ENCODE measurements around the gene USP44.
A peak's percentile ranks its signal among the peaks of the same experiment; 100 is the strongest.

USP44 gene

DNA sequence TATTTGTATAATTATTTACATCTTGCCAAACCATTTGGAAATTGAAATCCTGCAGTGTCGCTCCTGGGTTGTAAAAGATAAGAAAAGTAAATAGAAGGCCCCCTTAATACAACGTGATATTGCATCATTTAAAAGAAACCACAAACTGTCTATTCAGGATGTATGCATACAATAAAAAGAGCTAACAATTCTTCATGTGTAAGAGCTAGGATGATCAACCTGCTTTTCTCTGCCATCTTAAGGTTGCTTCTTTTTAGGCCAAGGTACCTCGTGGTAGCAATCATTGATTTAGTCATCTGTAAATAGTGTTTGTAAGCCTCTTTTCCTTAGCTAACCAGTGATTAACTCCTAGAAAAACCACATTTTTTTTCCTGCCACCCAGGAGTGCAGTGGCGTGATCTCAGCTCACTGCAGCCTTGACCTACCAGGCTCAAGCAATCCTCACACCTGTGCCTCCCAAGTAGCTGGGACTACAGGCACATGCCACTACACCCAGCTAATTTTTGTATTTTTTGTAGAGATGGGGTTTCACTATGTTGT, 3.3 kb upstream of the USP44 start:
- Mint-ChIP-seq H3K27ac (peak overlapping the region; percentile 29 to 92), H3K4me3 (peak overlapping the region; percentile 23 to 29), H3K4me1 (peaks cover 47% of the 10 kb centered on the region), H3K9me3 (peaks cover 0 to 2% of the 10 kb centered on the region in 2 donors), H3K27me3 (no peaks in the 10 kb centered on the region)
- no peak for ATAC-seq
- DNase-seq: no peak

DNA sequence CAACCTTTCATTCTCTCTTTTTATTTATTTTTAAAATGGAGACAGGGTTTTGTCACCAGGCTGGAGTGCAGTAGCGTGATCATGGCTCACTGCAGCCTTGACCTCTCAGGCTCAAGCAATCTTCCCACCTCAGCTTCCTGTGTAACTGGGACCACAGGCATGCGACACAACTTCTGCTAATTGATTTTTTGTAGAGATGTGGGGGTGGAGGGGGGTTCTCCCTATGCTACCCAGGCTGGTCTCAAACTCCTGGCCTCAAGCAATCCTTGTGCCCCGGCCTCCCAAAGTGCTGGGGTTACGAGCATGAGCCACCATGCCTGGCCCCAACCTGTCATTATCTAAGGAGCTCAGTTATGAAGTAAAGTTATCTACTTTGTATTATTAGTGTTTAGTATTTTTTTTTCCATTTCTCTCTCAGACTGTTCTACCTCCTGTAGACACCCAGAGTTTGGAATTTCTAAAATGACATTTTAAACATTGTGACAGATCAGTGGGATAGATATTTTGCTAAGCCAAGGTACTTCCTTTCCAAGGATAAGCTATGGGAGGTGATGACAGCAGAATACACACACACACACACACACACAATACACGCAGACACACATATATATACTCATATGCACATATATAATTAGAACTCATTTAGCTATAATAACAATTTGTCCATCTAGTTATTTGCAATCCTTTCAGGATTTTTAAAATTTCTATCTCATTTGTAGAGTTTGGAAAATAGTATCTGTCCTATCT, 2.1 kb upstream of the USP44 start:
- H3K4me3 Mint-ChIP-seq: peak overlapping the region; percentile 93 to 96
- H3K4me1 Mint-ChIP-seq: peaks cover 54% of the 10 kb centered on the region
- peak overlapping the region; percentile 100 for H3K27ac Mint-ChIP-seq
- H3K27me3 Mint-ChIP-seq: no peaks in the 10 kb centered on the region
- ATAC-seq (peak; percentile 47), DNase-seq (peak in 1 of 2 donors; percentile 44)
- peaks cover 0 to 7% of the 10 kb centered on the region in 2 donors for H3K9me3 Mint-ChIP-seq

DNA sequence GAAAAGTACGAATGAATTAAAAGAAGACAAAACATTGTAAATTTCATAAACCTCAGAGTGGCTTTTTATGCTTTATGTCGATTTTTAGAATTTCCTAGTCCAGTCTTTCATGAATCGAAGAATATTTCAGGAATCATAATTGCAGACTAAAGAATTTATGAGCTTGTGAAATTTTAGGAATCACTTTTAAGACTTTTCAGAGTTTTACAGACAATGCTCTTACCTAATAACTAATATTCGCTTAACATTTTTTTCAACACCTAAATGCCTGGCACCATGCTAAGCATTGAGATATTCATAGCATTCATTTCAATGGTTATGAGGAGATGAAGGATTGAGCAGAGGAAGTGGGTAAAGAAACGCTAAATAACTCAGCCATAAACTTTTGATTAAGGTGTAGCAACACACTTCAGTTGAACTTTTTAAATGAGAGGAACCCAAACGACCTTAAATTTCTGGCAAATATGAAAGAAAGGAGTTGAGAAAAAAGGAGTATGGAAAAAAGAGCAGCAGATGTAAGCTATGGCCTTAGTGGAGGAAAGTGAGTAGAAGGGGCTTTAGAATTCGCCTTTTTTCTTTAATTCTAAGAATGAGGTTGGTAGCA, 739 bp upstream of the USP44 start:
- Mint-ChIP-seq H3K27me3 (no peaks in the 10 kb centered on the region), H3K4me3 (peak overlapping the region; percentile 93 to 96), H3K9me3 (peaks cover 0 to 7% of the 10 kb centered on the region in 2 donors), H3K27ac (peak overlapping the region; percentile 100), H3K4me1 (peaks cover 62% of the 10 kb centered on the region)
- ATAC-seq (no peak), DNase-seq (no peak)

DNA sequence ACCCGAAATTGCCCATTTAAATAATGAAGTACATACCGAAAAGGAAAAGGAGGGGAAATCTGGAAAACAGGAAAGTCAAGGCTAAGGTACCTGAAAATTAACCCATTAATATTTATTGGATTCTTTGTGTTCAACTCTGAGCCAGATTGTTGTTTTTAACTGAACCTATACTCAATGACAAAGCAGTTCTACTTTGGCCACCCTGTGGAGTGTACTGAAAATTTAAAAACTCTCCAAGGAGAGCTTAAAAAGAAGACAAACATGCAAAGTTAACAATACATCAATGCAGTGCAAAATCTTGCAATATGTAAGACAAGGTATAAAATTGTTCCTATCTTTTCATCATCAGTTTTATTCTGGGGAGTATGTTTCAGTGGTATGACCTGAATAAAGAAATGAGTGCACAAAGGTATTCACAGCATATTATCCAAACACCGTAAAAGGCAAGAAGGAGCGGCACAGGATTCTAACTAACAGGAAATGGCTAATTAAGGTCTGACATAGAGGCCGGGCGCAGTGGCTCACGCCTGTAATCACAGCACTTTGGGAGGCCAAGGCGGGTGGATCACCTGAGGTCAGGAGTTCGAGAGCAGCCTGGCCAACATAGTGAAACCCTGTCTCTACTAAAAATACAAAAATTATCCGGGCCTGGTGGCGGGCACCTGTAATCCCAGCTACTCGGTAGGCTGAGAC, 1.7 kb downstream of the USP44 start:
- ATAC-seq (no peak), DNase-seq (no peak)
- Mint-ChIP-seq H3K4me3 (peak overlapping the region; percentile 87 to 91), H3K27me3 (no peaks in the 10 kb centered on the region), H3K27ac (peak overlapping the region in 1 of 2 donors; percentile 97), H3K4me1 (peaks cover 69% of the 10 kb centered on the region), H3K9me3 (peaks cover 0 to 7% of the 10 kb centered on the region in 2 donors)

DNA sequence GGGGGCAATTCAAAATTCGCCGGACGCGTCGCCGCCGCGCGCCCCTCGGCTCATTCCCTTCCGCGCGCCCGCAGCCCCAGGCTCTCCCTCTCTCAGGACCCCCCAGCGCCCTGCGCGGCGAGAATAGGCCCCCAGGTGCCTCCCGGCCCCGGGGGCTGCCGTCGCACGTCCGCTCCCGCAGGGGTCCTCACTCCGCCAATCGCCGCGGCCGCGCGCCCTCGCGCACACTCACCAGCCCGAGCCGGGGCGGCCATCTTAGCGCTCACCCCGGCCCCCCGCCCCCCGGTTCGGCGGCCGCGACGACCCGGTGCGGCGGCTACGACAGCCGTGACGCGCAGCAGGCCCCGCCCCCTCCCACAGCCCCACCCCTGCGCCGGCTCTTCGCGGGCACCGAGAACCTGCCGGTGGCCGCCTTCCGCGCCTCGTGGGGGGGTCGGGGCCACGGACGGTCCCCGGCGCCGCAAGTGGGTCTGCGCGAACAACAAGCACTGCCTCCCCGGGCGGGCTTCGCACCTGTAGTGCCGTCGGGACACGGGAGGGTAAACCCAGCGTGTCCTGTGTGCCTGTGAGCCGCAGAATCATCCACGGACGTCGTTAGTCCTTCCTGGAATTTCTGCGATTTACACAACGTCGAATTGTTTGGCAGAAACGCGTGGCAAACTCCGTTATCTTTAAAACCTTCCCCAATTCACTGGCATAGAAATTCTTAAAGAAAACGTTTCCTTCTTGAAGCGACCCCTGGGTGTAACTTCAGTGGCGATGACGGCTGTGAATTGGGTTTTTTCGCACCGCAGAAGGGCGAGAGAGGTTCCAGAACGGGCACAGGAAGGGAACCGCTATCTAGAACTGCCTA, 2.5 kb downstream of the USP44 start:
- ATAC-seq (peak; percentile 85), DNase-seq (peak; percentile 64 to 69)
- H3K4me1 Mint-ChIP-seq: peaks cover 62% of the 10 kb centered on the region
- peaks cover 0 to 7% of the 10 kb centered on the region in 2 donors for H3K9me3 Mint-ChIP-seq
- H3K4me3 Mint-ChIP-seq: peak overlapping the region; percentile 87 to 91
- no peaks in the 10 kb centered on the region for H3K27me3 Mint-ChIP-seq
- peak overlapping the region; percentile 80 to 97 for H3K27ac Mint-ChIP-seq

DNA sequence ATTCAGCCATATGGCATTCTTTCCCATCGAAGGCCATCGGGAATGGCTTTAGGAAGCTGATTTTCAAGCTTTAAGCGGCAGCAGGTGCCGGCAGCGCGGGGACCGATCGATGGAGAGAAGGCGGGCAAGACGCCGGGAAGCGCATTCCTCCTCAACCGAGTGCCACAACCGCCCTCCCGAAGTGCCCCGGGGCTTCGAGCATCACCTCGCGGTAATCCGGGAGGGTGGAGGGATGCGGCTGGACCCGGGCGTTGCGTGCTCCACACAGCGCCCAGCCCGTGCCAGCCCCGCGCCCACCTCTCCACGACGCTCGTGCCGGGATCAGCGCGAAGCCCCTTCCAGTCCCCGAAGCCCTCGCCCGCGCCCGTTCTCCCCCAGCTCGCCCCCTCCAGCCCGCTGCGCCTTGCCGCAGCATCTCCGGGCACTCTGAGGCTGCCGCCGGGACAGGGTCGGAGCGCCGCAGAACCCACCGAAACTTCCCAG, 3.2 kb downstream of the USP44 start:
- ATAC-seq (peak; percentile 63), DNase-seq (peak; percentile 24 to 32)
- Mint-ChIP-seq H3K9me3 (peaks cover 0 to 7% of the 10 kb centered on the region in 2 donors), H3K4me1 (peaks cover 55% of the 10 kb centered on the region), H3K4me3 (peak overlapping the region; percentile 87 to 91), H3K27ac (peak overlapping the region; percentile 84 to 89), H3K27me3 (no peaks in the 10 kb centered on the region)

DNA sequence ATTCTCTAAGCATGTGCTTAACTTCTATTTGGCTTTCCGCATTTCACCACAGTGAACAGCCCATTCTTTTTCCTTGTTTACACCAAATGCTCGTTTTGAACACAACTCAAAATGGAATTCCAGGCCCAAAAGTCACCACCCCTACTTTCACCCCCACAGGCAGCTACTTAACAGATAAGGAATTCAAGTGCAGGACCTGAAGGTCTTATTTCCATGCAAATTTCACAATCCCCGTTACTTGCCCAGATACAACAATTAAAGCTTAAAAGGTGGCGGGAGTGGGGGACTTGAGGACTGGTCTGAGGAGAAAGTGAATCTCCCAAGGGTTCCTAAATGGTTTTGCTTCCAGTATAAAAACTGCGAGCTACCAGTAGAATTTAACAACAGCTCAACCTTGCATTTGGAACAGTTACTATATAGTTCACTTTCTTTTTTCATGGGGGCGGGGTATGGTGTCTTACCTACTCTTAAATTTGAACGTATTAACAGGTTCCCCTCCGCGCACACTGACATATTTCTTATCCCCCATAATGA, 3.7 kb downstream of the USP44 start:
- peak overlapping the region; percentile 84 to 89 for H3K27ac Mint-ChIP-seq
- ATAC-seq (peak; percentile 26), DNase-seq (no peak)
- H3K4me3 Mint-ChIP-seq: peak overlapping the region; percentile 87 to 91
- peaks cover 0 to 7% of the 10 kb centered on the region in 2 donors for H3K9me3 Mint-ChIP-seq
- H3K4me1 Mint-ChIP-seq: peaks cover 52% of the 10 kb centered on the region
- no peaks in the 10 kb centered on the region for H3K27me3 Mint-ChIP-seq

DNA sequence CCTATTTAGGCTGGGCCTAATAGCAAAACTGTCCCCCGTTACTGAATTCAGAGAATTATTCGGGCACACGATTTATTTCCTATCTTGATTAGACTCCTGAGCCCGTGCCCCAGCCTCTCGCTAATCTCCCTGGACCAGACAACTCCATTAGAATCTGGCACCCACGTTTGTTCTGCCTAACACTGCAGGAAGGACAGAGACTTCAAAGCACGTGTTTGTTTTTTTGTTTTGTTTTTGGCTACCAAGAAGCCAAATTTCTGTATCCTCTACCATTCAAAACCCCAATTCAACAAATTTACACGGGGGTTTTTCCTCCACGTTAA, 4.8 kb downstream of the USP44 start:
- no peak for ATAC-seq
- Mint-ChIP-seq H3K4me1 (peaks cover 46% of the 10 kb centered on the region), H3K9me3 (peaks cover 0 to 7% of the 10 kb centered on the region in 2 donors), H3K4me3 (no peak overlapping the region), H3K27ac (no peak overlapping the region), H3K27me3 (no peaks in the 10 kb centered on the region)
- DNase-seq: no peak

DNA sequence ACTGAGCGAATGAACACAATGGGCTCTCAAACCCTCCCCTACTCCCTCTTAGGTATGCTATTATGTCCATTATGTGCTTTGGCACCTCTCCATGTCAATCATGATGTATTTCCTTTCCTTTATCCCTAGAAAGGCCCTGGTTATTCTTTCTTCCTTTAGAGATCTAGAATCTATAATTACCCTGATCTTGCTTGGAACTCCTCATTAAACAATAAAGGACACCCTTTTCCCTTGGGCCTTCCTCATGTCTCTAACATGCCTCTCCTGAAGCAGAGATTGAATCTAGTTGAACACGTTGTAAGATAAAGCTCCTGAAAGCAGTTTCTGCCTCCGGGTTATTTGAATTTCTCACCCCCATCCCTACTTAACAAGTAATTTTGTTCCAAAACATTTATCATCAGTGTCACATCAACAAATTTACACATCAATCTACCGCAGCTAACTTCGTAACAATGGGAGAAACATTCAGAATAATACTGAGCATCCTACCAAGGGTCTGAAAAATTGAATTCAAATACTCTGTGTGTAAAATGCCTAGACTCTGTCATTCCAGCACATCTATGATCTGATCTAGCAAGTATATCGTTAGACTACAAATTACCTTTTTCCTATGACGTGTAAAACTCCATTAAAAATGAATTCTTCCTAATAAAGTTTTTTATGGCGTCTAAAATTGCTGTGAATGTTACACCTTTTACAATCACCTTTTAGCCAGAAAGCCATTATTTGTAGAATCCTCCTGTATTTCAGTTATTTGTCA, 5.4 kb downstream of the USP44 start:
- Mint-ChIP-seq H3K9me3 (peaks cover 0 to 7% of the 10 kb centered on the region in 2 donors), H3K4me1 (peaks cover 40% of the 10 kb centered on the region), H3K4me3 (no peak overlapping the region), H3K27ac (no peak overlapping the region), H3K27me3 (no peaks in the 10 kb centered on the region)
- ATAC-seq (no peak), DNase-seq (no peak)

DNA sequence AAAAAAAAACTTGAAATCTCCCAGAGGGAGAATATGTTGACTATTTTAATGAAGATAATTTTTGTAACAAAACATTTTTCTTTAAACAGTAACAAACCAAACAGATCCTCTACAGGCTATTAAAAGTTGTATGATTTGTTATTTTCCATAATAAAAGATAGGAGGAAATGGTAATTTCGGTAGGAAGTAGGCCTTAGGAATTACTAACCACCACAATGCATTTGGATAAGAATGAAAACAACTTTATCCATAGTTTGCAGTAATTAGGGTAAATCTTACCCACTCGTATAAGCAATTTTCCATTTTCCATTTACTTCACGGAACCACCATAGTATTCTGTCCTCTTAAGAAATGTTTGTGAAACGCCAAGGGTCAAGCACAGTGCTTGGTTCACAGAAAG, 6.0 kb downstream of the USP44 start:
- ATAC-seq (no peak), DNase-seq (no peak)
- H3K4me3 Mint-ChIP-seq: no peak overlapping the region
- peaks cover 0 to 7% of the 10 kb centered on the region in 2 donors for H3K9me3 Mint-ChIP-seq
- peaks cover 38% of the 10 kb centered on the region for H3K4me1 Mint-ChIP-seq
- no peak overlapping the region for H3K27ac Mint-ChIP-seq
- H3K27me3 Mint-ChIP-seq: no peaks in the 10 kb centered on the region

DNA sequence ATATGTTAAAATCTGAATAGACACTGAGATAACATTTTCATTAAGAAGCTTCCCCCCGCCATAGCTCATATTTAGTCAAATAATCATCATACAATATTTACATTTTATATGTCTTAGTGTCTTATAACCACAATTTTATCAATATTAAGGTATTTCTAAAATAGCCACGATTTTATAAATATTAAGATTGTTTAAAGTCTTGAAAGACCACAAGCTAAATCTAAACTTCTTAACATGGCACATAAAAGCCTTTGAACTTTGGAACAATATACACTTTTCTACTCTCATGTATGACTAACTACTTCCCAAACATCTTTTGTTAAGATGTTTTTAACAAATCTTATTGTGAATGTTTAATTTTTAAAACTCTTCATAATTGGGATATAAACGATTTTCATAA, 6.5 kb downstream of the USP44 start:
- DNase-seq (no peak), ATAC-seq (no peak)
- H3K27ac Mint-ChIP-seq: no peak overlapping the region
- no peak overlapping the region for H3K4me3 Mint-ChIP-seq
- no peaks in the 10 kb centered on the region for H3K27me3 Mint-ChIP-seq
- H3K4me1 Mint-ChIP-seq: peaks cover 39% of the 10 kb centered on the region
- peaks cover 0 to 7% of the 10 kb centered on the region in 2 donors for H3K9me3 Mint-ChIP-seq

DNA sequence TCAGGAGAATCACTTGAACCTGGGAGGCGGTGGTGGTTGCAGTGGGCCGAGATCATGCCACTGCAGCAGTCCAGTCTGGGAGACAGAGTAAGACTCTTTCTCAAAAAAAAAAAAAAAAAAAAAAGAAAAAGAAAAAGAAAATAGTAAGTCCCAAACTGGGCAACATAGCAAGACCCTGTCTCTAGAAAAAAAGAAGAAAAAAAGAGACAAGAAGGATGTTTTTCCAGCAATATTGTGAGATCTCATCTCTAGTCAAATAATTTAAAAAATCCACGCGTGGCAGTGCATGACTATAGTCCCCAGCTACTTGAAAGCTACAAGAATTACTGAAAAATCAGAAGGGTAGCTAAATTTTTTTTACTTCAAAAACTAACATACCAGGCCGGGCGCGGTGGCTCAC, 8.0 kb downstream of the USP44 start:
- Mint-ChIP-seq H3K27me3 (no peaks in the 10 kb centered on the region), H3K9me3 (no peaks in the 10 kb centered on the region), H3K4me1 (peaks cover 31% of the 10 kb centered on the region), H3K4me3 (no peak overlapping the region), H3K27ac (peak overlapping the region in 1 of 2 donors; percentile 42)
- DNase-seq: no peak
- no peak for ATAC-seq

DNA sequence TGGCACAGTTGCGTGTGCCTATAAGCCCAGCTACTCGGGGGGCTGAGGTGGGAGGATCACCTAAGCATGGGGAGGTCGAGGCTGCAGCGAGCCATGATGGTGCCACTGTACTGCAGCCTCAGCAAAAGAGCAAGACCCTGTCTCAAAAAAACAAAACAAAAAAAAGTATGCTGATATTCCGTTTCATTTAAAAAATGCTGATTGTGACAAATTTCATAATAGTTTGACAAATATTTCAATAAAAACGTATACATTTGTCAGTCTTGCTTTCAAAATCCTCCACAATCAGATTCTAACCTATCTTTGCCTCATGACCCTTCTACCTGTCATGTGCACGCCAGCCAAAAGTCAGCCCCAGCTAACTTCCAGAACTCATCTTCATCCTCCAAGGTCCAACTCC, 9.8 kb downstream of the USP44 start:
- ATAC-seq: no peak
- H3K27ac Mint-ChIP-seq: no peak overlapping the region
- DNase-seq: no peak
- peaks cover 17% of the 10 kb centered on the region for H3K4me1 Mint-ChIP-seq
- no peaks in the 10 kb centered on the region for H3K9me3 Mint-ChIP-seq
- no peaks in the 10 kb centered on the region for H3K27me3 Mint-ChIP-seq
- no peak overlapping the region for H3K4me3 Mint-ChIP-seq

DNA sequence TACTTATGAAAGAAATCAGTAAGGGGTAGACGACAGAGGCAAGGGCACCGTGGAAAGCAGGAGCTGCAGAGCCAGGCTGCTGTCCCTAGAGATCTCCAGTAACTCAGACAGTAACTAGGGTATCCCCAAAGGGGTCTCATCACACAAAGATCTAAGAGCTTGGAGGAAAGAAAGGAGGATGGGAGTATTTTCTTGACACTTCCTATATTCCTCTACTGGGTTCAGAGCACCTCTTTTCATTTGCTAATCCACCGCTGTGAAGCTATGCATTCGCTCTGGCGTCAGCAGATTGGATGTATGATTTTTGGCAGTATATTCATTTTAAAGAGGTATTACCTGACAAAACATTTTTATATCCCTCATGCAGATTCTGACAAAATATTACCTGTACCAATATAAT, 12.6 kb downstream of the USP44 start:
- Mint-ChIP-seq H3K27ac (no peak overlapping the region), H3K4me1 (peaks cover 7% of the 10 kb centered on the region), H3K4me3 (no peak overlapping the region), H3K27me3 (no peaks in the 10 kb centered on the region), H3K9me3 (no peaks in the 10 kb centered on the region)
- no peak for DNase-seq
- no peak for ATAC-seq
